ENCODE results near the gene PNMA8B. TPM values are rescaled to one million over a fixed set of nuclear protein-coding genes. Genes with fewer than 3 reads are reported as not detected.
"Not testable (repeated sequence)": the region's sequence is repeated elsewhere in the genome, so short reads cannot be mapped to it uniquely, and the experiment has no call there.

PNMA8B gene
- total RNA-seq, 1 donor from 2014 or later = under 0.01 TPM

- DNase-seq (ENCODE audit: low read depth) = no peak
- H3K4me3 ChIP-seq (ENCODE audit: low read depth, low read length) = no peak overlapping the region
- TF ChIP-seq, protein P1, sequence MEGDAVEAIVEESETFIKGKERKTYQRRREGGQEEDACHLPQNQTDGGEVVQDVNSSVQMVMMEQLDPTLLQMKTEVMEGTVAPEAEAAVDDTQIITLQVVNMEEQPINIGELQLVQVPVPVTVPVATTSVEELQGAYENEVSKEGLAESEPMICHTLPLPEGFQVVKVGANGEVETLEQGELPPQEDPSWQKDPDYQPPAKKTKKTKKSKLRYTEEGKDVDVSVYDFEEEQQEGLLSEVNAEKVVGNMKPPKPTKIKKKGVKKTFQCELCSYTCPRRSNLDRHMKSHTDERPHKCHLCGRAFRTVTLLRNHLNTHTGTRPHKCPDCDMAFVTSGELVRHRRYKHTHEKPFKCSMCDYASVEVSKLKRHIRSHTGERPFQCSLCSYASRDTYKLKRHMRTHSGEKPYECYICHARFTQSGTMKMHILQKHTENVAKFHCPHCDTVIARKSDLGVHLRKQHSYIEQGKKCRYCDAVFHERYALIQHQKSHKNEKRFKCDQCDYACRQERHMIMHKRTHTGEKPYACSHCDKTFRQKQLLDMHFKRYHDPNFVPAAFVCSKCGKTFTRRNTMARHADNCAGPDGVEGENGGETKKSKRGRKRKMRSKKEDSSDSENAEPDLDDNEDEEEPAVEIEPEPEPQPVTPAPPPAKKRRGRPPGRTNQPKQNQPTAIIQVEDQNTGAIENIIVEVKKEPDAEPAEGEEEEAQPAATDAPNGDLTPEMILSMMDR (IDR thresholded peaks at IDR 0.05; ENCODE audit: insufficient read depth, low read length, severe bottlenecking) = no peak
- H3K36me3 ChIP-seq (ENCODE audit: control insufficient read depth, insufficient read depth, low read length) = no peaks in the 10 kb centered on the region
- no peak for FAIRE-seq
- H3K27me3 ChIP-seq (ENCODE audit: control insufficient read depth, insufficient read depth, low read length) = no peaks in the 10 kb centered on the region
Measured at GRCh38 chr19:46533621-46534081, 38.0 kb upstream of the PNMA8B start.

DNA sequence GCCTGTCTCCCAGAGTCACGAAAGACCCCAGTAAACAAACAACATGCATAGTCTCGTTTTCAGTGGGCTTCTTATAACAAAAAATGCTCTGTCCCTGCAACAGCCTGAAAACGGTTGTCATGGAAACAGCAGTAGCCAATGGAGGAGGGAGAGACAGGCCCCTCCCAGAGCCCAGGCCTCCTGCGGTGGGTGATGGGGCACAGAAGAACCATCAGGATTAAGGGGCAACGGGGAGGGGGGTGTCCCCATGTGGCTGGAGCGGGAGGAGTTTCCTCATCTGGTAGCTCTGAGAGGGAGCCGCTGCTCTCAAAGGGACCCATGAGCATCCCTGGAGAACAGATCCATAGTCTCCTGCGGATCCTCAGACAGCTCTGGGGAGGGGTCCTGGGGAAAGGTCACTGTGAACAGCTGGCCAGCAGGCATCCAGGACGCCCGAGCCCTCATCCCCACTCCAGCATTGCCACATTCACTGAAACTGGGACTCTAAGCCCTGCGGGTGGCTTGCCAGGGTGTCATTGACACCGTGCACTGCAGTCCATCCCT lies 37.5 kb upstream of the PNMA8B start:
- TF ChIP-seq, protein P1 (IDR thresholded peaks at IDR 0.05; ENCODE audit: insufficient read depth, low read length, severe bottlenecking) = no peak
- Histone ChIP-seq H3K36me3 (ENCODE audit: control insufficient read depth, insufficient read depth, low read length) (no peaks in the 10 kb centered on the region), H3K27me3 (ENCODE audit: control insufficient read depth, insufficient read depth, low read length) (no peaks in the 10 kb centered on the region), H3K4me3 (ENCODE audit: low read depth, low read length) (no peak overlapping the region)
- FAIRE-seq (no peak), DNase-seq (ENCODE audit: low read depth) (no peak)

DNA sequence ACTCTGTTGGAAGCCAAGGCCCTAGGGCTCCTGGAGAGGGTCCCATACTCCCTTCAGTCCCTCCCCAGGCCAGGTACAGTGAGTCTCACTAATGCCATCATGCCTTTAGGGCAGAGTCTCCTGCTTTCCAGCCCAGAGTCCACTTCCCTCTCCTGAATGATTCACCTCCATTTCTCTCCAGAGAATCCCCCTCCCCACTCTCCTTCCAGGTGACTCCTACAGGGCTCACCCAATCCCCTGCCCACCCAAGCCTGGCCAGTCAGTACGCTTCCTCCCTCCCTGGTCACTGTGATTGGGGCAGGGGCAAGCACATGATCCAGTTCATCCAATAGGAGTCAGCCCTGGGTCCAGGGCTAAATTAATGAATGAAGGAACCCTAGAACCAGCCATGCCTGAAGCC lies 35.0 kb upstream of the PNMA8B start:
- DNase-seq (ENCODE audit: low read depth) (peak; percentile 8), FAIRE-seq (no peak)
- Histone ChIP-seq H3K4me3 (ENCODE audit: low read depth, low read length) (no peak overlapping the region), H3K36me3 (ENCODE audit: control insufficient read depth, insufficient read depth, low read length) (no peaks in the 10 kb centered on the region), H3K27me3 (ENCODE audit: control insufficient read depth, insufficient read depth, low read length) (no peaks in the 10 kb centered on the region)
- TF ChIP-seq, protein P1 (IDR thresholded peaks at IDR 0.05; ENCODE audit: insufficient read depth, low read length, severe bottlenecking) = no peak

DNA sequence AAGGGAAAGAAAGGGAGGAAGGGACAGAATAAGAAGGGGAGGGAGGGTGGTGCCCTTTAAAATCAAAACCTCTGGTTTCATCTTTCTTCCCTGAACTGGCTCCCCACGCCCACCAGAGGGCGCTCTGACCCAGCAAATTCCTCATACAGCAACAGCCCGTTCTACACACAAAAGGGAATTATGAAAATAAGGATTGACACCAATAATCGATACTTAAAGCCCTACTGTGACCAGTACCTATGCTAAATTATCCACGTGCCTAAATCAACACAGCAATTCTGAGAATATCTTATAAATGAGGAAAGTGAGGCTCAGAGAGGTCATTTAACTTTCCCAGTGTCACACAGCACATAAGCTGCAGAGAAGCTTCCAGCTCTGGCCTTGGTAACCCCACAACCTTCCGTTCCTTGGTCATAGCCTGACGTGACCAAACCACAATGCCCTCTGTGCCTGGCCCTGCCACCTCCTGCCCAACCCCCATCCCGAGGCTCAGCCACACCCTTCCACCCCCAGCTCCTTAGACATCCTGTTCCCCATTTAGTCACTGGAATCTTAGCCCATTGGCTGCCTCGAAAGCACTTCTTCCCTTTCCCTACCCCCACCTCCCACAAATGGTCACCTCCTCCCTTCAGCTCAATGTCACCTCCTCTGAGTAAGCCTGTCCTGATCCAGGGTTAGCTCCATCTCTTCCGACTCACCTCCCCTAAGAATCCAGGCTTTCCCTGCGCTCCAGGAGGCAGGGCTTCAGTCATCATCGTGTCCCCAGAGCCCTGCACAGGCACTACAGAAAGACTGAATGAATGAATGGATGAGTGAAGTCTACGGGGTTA lies 34.2 kb upstream of the PNMA8B start:
- no peak overlapping the region for H3K4me3 ChIP-seq (ENCODE audit: low read depth, low read length)
- FAIRE-seq (peak; percentile 92), DNase-seq (ENCODE audit: low read depth) (peak; percentile 55)
- no peaks in the 10 kb centered on the region for H3K36me3 ChIP-seq (ENCODE audit: control insufficient read depth, insufficient read depth, low read length)
- H3K27me3 ChIP-seq (ENCODE audit: control insufficient read depth, insufficient read depth, low read length) = no peaks in the 10 kb centered on the region
- TF ChIP-seq, protein P1 (IDR thresholded peaks at IDR 0.05; ENCODE audit: insufficient read depth, low read length, severe bottlenecking) = peak; percentile 83

- TF ChIP-seq, protein P1 (IDR thresholded peaks at IDR 0.05; ENCODE audit: insufficient read depth, low read length, severe bottlenecking) = no peak
- H3K36me3 ChIP-seq (ENCODE audit: control insufficient read depth, insufficient read depth, low read length) = no peaks in the 10 kb centered on the region
- DNase-seq (ENCODE audit: low read depth) (no peak), FAIRE-seq (no peak)
- H3K27me3 ChIP-seq (ENCODE audit: control insufficient read depth, insufficient read depth, low read length) = no peaks in the 10 kb centered on the region
- no peak overlapping the region for H3K4me3 ChIP-seq (ENCODE audit: low read depth, low read length)
Measured at GRCh38 chr19:46528601-46529590, 33.2 kb upstream of the PNMA8B start.

GRCh38 chr19:46526801-46527200 lies 31.1 kb upstream of the PNMA8B start:
- H3K36me3 ChIP-seq (ENCODE audit: control insufficient read depth, insufficient read depth, low read length); H3K4me3 ChIP-seq (ENCODE audit: low read depth, low read length); DNase-seq (ENCODE audit: low read depth); FAIRE-seq; H3K27me3 ChIP-seq (ENCODE audit: control insufficient read depth, insufficient read depth, low read length): not testable (repeated sequence)

All from bronchial epithelial cell (primary cell).